Measurements from ENCODE around the gene NRCAM.

The NRCAM gene

GRCh38 chr7:108423089-108423989 lies 32.9 kb downstream of the NRCAM start:
- no peaks in the 10 kb centered on the region for H3K27me3 ChIP-seq (ENCODE audit: control insufficient read depth in 1 of 2, insufficient read depth in 2 of 2, low read length in 2 of 2)

GRCh38 chr7:108421720-108422331 lies 34.4 kb downstream of the NRCAM start:
- no peak overlapping the region for H3K9ac ChIP-seq (ENCODE audit: low read length)
- H3K4me3 ChIP-seq (ENCODE audit: low read depth in 1 of 2, low read length in 2 of 2): no peak overlapping the region
- no peaks in the 10 kb centered on the region for H3K27me3 ChIP-seq (ENCODE audit: control insufficient read depth in 1 of 2, insufficient read depth in 2 of 2, low read length in 2 of 2)
- no peaks in the 10 kb centered on the region for H3K9me3 ChIP-seq (ENCODE audit: low read length)
- H3K36me3 ChIP-seq (ENCODE audit: insufficient read depth, low read length): no peaks in the 10 kb centered on the region
- no peak overlapping the region for H3K27ac ChIP-seq (ENCODE audit: low read depth, low read length)
- no peaks in the 10 kb centered on the region for H3K4me1 ChIP-seq (ENCODE audit: insufficient read depth, low read length)

More at GRCh38 chr7:108423089-108423989, 32.9 kb downstream of the NRCAM start:
- H3K36me3 ChIP-seq (ENCODE audit: insufficient read depth, low read length): no peaks in the 10 kb centered on the region
- no peaks in the 10 kb centered on the region for H3K4me1 ChIP-seq (ENCODE audit: insufficient read depth, low read length)
- no peaks in the 10 kb centered on the region for H3K9me3 ChIP-seq (ENCODE audit: low read length)
- H3K9ac ChIP-seq (ENCODE audit: low read length): no peak overlapping the region
- no peak overlapping the region for H3K27ac ChIP-seq (ENCODE audit: low read depth, low read length)
- no peak overlapping the region for H3K4me3 ChIP-seq (ENCODE audit: low read depth in 1 of 2, low read length in 2 of 2)

- H3K27ac ChIP-seq (ENCODE audit: low read depth, low read length): no peak overlapping the region
Observed at GRCh38 chr7:108419961-108420908, 36.0 kb downstream of the NRCAM start.

GRCh38 chr7:108418946-108419345 lies 37.3 kb downstream of the NRCAM start:
- H3K9me3 ChIP-seq (ENCODE audit: low read length): no peaks in the 10 kb centered on the region
- H3K27ac ChIP-seq (ENCODE audit: low read depth, low read length): no peak overlapping the region
- H3K4me1 ChIP-seq (ENCODE audit: insufficient read depth, low read length): no peaks in the 10 kb centered on the region
- no peaks in the 10 kb centered on the region for H3K27me3 ChIP-seq (ENCODE audit: control insufficient read depth in 1 of 2, insufficient read depth in 2 of 2, low read length in 2 of 2)
- no peaks in the 10 kb centered on the region for H3K36me3 ChIP-seq (ENCODE audit: insufficient read depth, low read length)
- no peak overlapping the region for H3K4me3 ChIP-seq (ENCODE audit: low read depth in 1 of 2, low read length in 2 of 2)
- H3K9ac ChIP-seq (ENCODE audit: low read length): no peak overlapping the region

More at GRCh38 chr7:108419961-108420908, 36.0 kb downstream of the NRCAM start:
- no peaks in the 10 kb centered on the region for H3K9me3 ChIP-seq (ENCODE audit: low read length)
- no peak overlapping the region for H3K9ac ChIP-seq (ENCODE audit: low read length)
- H3K4me3 ChIP-seq (ENCODE audit: low read depth in 1 of 2, low read length in 2 of 2): no peak overlapping the region
- H3K36me3 ChIP-seq (ENCODE audit: insufficient read depth, low read length): no peaks in the 10 kb centered on the region
- H3K27me3 ChIP-seq (ENCODE audit: control insufficient read depth in 1 of 2, insufficient read depth in 2 of 2, low read length in 2 of 2): no peaks in the 10 kb centered on the region
- H3K4me1 ChIP-seq (ENCODE audit: insufficient read depth, low read length): no peaks in the 10 kb centered on the region

GRCh38 chr7:108417926-108418325 lies 38.3 kb downstream of the NRCAM start:
- no peak overlapping the region for H3K9ac ChIP-seq (ENCODE audit: low read length)

GRCh38 chr7:108417144-108417543 lies 39.1 kb downstream of the NRCAM start:
- Histone ChIP-seq H3K27ac (ENCODE audit: low read depth, low read length) (no peak overlapping the region), H3K36me3 (ENCODE audit: insufficient read depth, low read length) (no peaks in the 10 kb centered on the region), H3K4me1 (ENCODE audit: insufficient read depth, low read length) (peaks cover 3% of the 10 kb centered on the region), H3K4me3 (ENCODE audit: low read depth in 1 of 2, low read length in 2 of 2) (no peak overlapping the region), H3K9me3 (ENCODE audit: low read length) (no peaks in the 10 kb centered on the region), H3K27me3 (ENCODE audit: control insufficient read depth in 1 of 2, insufficient read depth in 2 of 2, low read length in 2 of 2) (no peaks in the 10 kb centered on the region), H3K9ac (ENCODE audit: low read length) (no peak overlapping the region)

More at GRCh38 chr7:108417926-108418325, 38.3 kb downstream of the NRCAM start:
- Histone ChIP-seq H3K36me3 (ENCODE audit: insufficient read depth, low read length) (no peaks in the 10 kb centered on the region), H3K27ac (ENCODE audit: low read depth, low read length) (no peak overlapping the region), H3K4me1 (ENCODE audit: insufficient read depth, low read length) (peaks cover 3% of the 10 kb centered on the region), H3K9me3 (ENCODE audit: low read length) (no peaks in the 10 kb centered on the region), H3K27me3 (ENCODE audit: control insufficient read depth in 1 of 2, insufficient read depth in 2 of 2, low read length in 2 of 2) (no peaks in the 10 kb centered on the region), H3K4me3 (ENCODE audit: low read depth in 1 of 2, low read length in 2 of 2) (no peak overlapping the region)

GRCh38 chr7:108415821-108416536 lies 40.3 kb downstream of the NRCAM start:
- H3K4me3 ChIP-seq (ENCODE audit: low read depth in 1 of 2, low read length in 2 of 2): no peak overlapping the region
- no peaks in the 10 kb centered on the region for H3K27me3 ChIP-seq (ENCODE audit: control insufficient read depth in 1 of 2, insufficient read depth in 2 of 2, low read length in 2 of 2)
- peaks cover 3% of the 10 kb centered on the region for H3K4me1 ChIP-seq (ENCODE audit: insufficient read depth, low read length)
- no peaks in the 10 kb centered on the region for H3K9me3 ChIP-seq (ENCODE audit: low read length)
- H3K27ac ChIP-seq (ENCODE audit: low read depth, low read length): no peak overlapping the region
- no peaks in the 10 kb centered on the region for H3K36me3 ChIP-seq (ENCODE audit: insufficient read depth, low read length)
- no peak overlapping the region for H3K9ac ChIP-seq (ENCODE audit: low read length)

GRCh38 chr7:108415084-108415483 lies 41.2 kb downstream of the NRCAM start:
- no peaks in the 10 kb centered on the region for H3K9me3 ChIP-seq (ENCODE audit: low read length)
- no peak overlapping the region for H3K9ac ChIP-seq (ENCODE audit: low read length)
- H3K27me3 ChIP-seq (ENCODE audit: control insufficient read depth in 1 of 2, insufficient read depth in 2 of 2, low read length in 2 of 2): no peaks in the 10 kb centered on the region
- no peak overlapping the region for H3K4me3 ChIP-seq (ENCODE audit: low read depth in 1 of 2, low read length in 2 of 2)
- H3K36me3 ChIP-seq (ENCODE audit: insufficient read depth, low read length): no peaks in the 10 kb centered on the region
- H3K4me1 ChIP-seq (ENCODE audit: insufficient read depth, low read length): peaks cover 3% of the 10 kb centered on the region
- no peak overlapping the region for H3K27ac ChIP-seq (ENCODE audit: low read depth, low read length)

GRCh38 chr7:108413782-108414492 lies 42.3 kb downstream of the NRCAM start:
- Histone ChIP-seq H3K36me3 (ENCODE audit: insufficient read depth, low read length) (no peaks in the 10 kb centered on the region), H3K27me3 (ENCODE audit: control insufficient read depth in 1 of 2, insufficient read depth in 2 of 2, low read length in 2 of 2) (no peaks in the 10 kb centered on the region), H3K4me1 (ENCODE audit: insufficient read depth, low read length) (peaks cover 3% of the 10 kb centered on the region), H3K9ac (ENCODE audit: low read length) (no peak overlapping the region), H3K9me3 (ENCODE audit: low read length) (no peaks in the 10 kb centered on the region), H3K4me3 (ENCODE audit: low read depth in 1 of 2, low read length in 2 of 2) (no peak overlapping the region), H3K27ac (ENCODE audit: low read depth, low read length) (no peak overlapping the region)

- no peak overlapping the region for H3K27ac ChIP-seq (ENCODE audit: low read depth, low read length)
- no peak overlapping the region for H3K4me3 ChIP-seq (ENCODE audit: low read depth in 1 of 2, low read length in 2 of 2)
- no peaks in the 10 kb centered on the region for H3K27me3 ChIP-seq (ENCODE audit: control insufficient read depth in 1 of 2, insufficient read depth in 2 of 2, low read length in 2 of 2)
- H3K9ac ChIP-seq (ENCODE audit: low read length): no peak overlapping the region
- no peaks in the 10 kb centered on the region for H3K36me3 ChIP-seq (ENCODE audit: insufficient read depth, low read length)
- no peaks in the 10 kb centered on the region for H3K9me3 ChIP-seq (ENCODE audit: low read length)
- H3K4me1 ChIP-seq (ENCODE audit: insufficient read depth, low read length): peaks cover 3% of the 10 kb centered on the region
Observed at GRCh38 chr7:108413337-108413736, 42.9 kb downstream of the NRCAM start.
